ENCODE measurements around the gene KIAA0825.

KIAA0825 gene

GRCh38 chr5:94571415-94571814 lies 47.0 kb downstream of the KIAA0825 start:
- Histone ChIP-seq H3K36me3 (ENCODE audit: control insufficient read depth, insufficient read depth, low read length) (no peaks in the 10 kb centered on the region), H3K27me3 (replicated peaks; ENCODE audit: control insufficient read depth, insufficient read depth, low read length) (no peaks in the 10 kb centered on the region), H3K4me3 (replicated peaks; ENCODE audit: low read depth, low read length) (no peak overlapping the region)
- TF ChIP-seq CTCF (IDR thresholded peaks at IDR 0.05; ENCODE audit: insufficient read depth, low read length, poor library complexity, severe bottlenecking) = no peak
- DNase-seq (ENCODE audit: extremely low read depth, insufficient read length) = no peak

GRCh38 chr5:94564812-94565211 lies 53.6 kb downstream of the KIAA0825 start:
- Histone ChIP-seq H3K27me3 (replicated peaks; ENCODE audit: control insufficient read depth, insufficient read depth, low read length) (no peaks in the 10 kb centered on the region), H3K36me3 (ENCODE audit: control insufficient read depth, insufficient read depth, low read length) (no peaks in the 10 kb centered on the region), H3K4me3 (replicated peaks; ENCODE audit: low read depth, low read length) (no peak overlapping the region)
- TF ChIP-seq CTCF (IDR thresholded peaks at IDR 0.05; ENCODE audit: insufficient read depth, low read length, poor library complexity, severe bottlenecking) = no peak
- no peak for DNase-seq (ENCODE audit: extremely low read depth, insufficient read length)

- no peak for DNase-seq (ENCODE audit: extremely low read depth, insufficient read length)
- no peak overlapping the region for H3K4me3 ChIP-seq (replicated peaks; ENCODE audit: low read depth, low read length)
These were observed 56.0 kb downstream of the KIAA0825 start for GRCh38 chr5:94562327-94562971.

GRCh38 chr5:94558028-94558427 lies 60.4 kb downstream of the KIAA0825 start:
- H3K27me3 ChIP-seq (replicated peaks; ENCODE audit: control insufficient read depth, insufficient read depth, low read length) = no peaks in the 10 kb centered on the region
- H3K36me3 ChIP-seq (ENCODE audit: control insufficient read depth, insufficient read depth, low read length) = no peaks in the 10 kb centered on the region
- no peak for TF ChIP-seq CTCF (IDR thresholded peaks at IDR 0.05; ENCODE audit: insufficient read depth, low read length, poor library complexity, severe bottlenecking)
- H3K4me3 ChIP-seq (replicated peaks; ENCODE audit: low read depth, low read length) = no peak overlapping the region
- DNase-seq (ENCODE audit: extremely low read depth, insufficient read length) = no peak

More at GRCh38 chr5:94562327-94562971, 56.0 kb downstream of the KIAA0825 start:
- H3K27me3 ChIP-seq (replicated peaks; ENCODE audit: control insufficient read depth, insufficient read depth, low read length) = no peaks in the 10 kb centered on the region
- no peak for TF ChIP-seq CTCF (IDR thresholded peaks at IDR 0.05; ENCODE audit: insufficient read depth, low read length, poor library complexity, severe bottlenecking)
- no peaks in the 10 kb centered on the region for H3K36me3 ChIP-seq (ENCODE audit: control insufficient read depth, insufficient read depth, low read length)

- DNase-seq (ENCODE audit: extremely low read depth, insufficient read length) = no peak
- H3K27me3 ChIP-seq (replicated peaks; ENCODE audit: control insufficient read depth, insufficient read depth, low read length) = no peaks in the 10 kb centered on the region
- H3K4me3 ChIP-seq (replicated peaks; ENCODE audit: low read depth, low read length) = no peak overlapping the region
- TF ChIP-seq CTCF (IDR thresholded peaks at IDR 0.05; ENCODE audit: insufficient read depth, low read length, poor library complexity, severe bottlenecking) = no peak
- no peaks in the 10 kb centered on the region for H3K36me3 ChIP-seq (ENCODE audit: control insufficient read depth, insufficient read depth, low read length)
These were observed 66.5 kb downstream of the KIAA0825 start for GRCh38 chr5:94551858-94552257.

Measured in GM06990 (cell line).